Mesendoderm (in vitro differentiated cells): Measurements from ENCODE around the gene MKRN2OS.
"Not testable (repeated sequence)": the region's sequence is repeated elsewhere in the genome, so short reads cannot be mapped to it uniquely, and the experiment has no call there.

Source experiments
- DNase-seq: peaks from one replicate; pipeline ENCODE4 v3.0.0; 2013
- H2AK5ac ChIP-seq: 2 replicates; pipeline ENCODE4 v1.6.1; 2013; ENCODE audit warnings: low read length, inconsistent platforms
- H2BK120ac ChIP-seq: 2 replicates; pipeline ENCODE4 v1.6.1; 2013; ENCODE audit warnings: low read depth, mild to moderate bottlenecking, low read length, moderate library complexity, mixed read lengths
- H2BK15ac ChIP-seq: replicated peaks from 2 replicates; pipeline ENCODE4 v1.6.1; 2013; ENCODE audit warnings: low read depth, mild to moderate bottlenecking, moderate library complexity
- H2BK5ac ChIP-seq: 2 replicates; pipeline ENCODE4 v1.6.1; 2013; ENCODE audit warnings: low read length, inconsistent platforms
- H3K18ac ChIP-seq: 2 replicates; pipeline ENCODE4 v1.6.1; 2013; ENCODE audit warnings: mild to moderate bottlenecking, low read length, mixed read lengths
- H3K23ac ChIP-seq: one replicate; pipeline ENCODE4 v1.6.1; 2013; ENCODE audit warnings: low read length
- H3K27ac ChIP-seq: 2 replicates; pipeline ENCODE4 v1.5.1; 2013; ENCODE audit warnings: low read depth, mild to moderate bottlenecking, inconsistent platforms, low read length, moderate library complexity
- H3K27me3 ChIP-seq: 2 replicates; pipeline ENCODE4 v1.6.1; 2013; ENCODE audit warnings: low read length, control low read depth, mild to moderate bottlenecking, inconsistent platforms; ENCODE audit not compliant: insufficient read depth, poor library complexity
- H3K36me3 ChIP-seq: 2 replicates; pipeline ENCODE4 v1.6.1; 2013; ENCODE audit warnings: low read length, inconsistent platforms; ENCODE audit not compliant: control insufficient read depth, insufficient read depth
- H3K4ac ChIP-seq: one replicate; pipeline ENCODE4 v1.6.1; 2013; ENCODE audit warnings: low read depth, mild to moderate bottlenecking, low read length, moderate library complexity
- H3K4me1 ChIP-seq: 2 replicates; pipeline ENCODE4 v1.6.1; 2013; ENCODE audit warnings: low read depth, low read length, inconsistent platforms; ENCODE audit not compliant: control insufficient read depth
- H3K4me2 ChIP-seq: 2 replicates; pipeline ENCODE4 v1.6.1; 2013; ENCODE audit warnings: low read length
- H3K4me3 ChIP-seq: 2 replicates; pipeline ENCODE4 v1.5.1; 2013; ENCODE audit warnings: mild to moderate bottlenecking, low read length
- H3K56ac ChIP-seq: one replicate; pipeline ENCODE4 v1.6.1; 2013; ENCODE audit warnings: low read length
- H3K79me1 ChIP-seq: 2 replicates; pipeline ENCODE4 v1.6.1; 2013; ENCODE audit warnings: low read length, inconsistent platforms
- H3K79me2 ChIP-seq: 2 replicates; pipeline ENCODE4 v1.6.1; 2013; ENCODE audit warnings: mild to moderate bottlenecking, low read length; ENCODE audit not compliant: control insufficient read depth, insufficient read depth
- H3K9ac ChIP-seq: 2 replicates; pipeline ENCODE4 v1.6.1; 2013; ENCODE audit warnings: low read length, inconsistent platforms
- H4K5ac ChIP-seq: one replicate; pipeline ENCODE4 v1.6.1; 2013; ENCODE audit warnings: low read length
- H4K8ac ChIP-seq: one replicate; pipeline ENCODE4 v1.6.1; 2013; ENCODE audit warnings: low read depth, mild to moderate bottlenecking, control low read depth, low read length, moderate library complexity
- WGBS: extraction: QIAGEN DNeasy Blood & Tissue Kit; methylation state at CpG from one replicate; pipeline ENCODE4 v1.1.7; 2013; ENCODE audit warnings: low lambda C conversion rate, missing lambda C conversion rate; ENCODE audit not compliant: insufficient coverage; ENCODE audit errors: extremely low coverage; 5-methylcytosine and 5-hydroxymethylcytosine counted together

Gene MKRN2OS

DNA sequence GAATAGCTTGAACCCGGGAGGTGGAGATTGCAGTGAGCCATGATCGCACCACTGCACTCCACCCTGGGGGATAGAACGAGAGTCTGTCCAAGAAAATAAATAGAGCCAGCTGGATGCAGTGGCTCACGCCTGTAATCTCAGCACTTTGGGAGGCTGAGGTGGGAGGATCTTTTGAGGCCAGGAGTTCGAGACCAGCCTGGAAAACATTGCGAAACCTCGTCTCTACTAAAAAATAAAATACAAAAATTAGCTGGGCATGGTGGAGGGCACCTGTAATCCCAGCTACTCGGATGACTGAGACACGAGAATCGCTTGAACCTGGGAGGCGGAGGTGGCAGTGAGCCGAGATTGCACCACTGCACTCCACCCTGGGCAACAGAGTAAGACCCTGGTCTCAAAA, 1.8 kb downstream of the MKRN2OS start:
- H3K4me3 ChIP-seq, DNase-seq, H2BK15ac ChIP-seq, H3K23ac ChIP-seq, H2BK5ac ChIP-seq, H3K27me3 ChIP-seq, H2BK120ac ChIP-seq, H3K9ac ChIP-seq, H3K36me3 ChIP-seq, H3K4me1 ChIP-seq, H3K4me2 ChIP-seq, H4K8ac ChIP-seq, H3K79me1 ChIP-seq, H2AK5ac ChIP-seq, H3K4ac ChIP-seq, H3K27ac ChIP-seq, H3K79me2 ChIP-seq, H3K56ac ChIP-seq, H4K5ac ChIP-seq, H3K18ac ChIP-seq: not testable (repeated sequence)
- WGBS = no CpG with 5 or more reads among the region's 12 CpGs

DNA sequence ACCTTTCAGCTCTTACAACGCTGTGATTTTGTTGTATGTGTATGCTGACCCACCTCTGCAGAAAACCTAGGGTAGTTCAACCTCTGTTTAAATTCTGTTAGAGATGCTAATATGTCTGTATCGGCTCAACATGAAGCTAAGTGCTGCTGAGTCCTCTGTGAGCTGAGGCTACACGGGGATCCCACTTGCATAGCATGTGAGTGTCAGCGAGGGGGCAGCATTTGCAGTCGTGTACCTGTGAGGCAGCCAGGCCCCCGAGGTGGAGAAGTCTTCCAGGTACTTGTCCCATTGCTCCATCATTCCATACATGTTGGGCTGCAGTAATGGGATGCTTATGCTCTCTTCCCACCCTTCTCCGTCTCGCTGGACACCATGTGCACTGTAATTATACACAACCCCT, 3.7 kb downstream of the MKRN2OS start:
- Histone ChIP-seq H4K8ac (no peak overlapping the region), H3K18ac (no peak overlapping the region), H3K36me3 (peaks cover 1% of the 10 kb centered on the region), H3K56ac (no peak overlapping the region), H3K9ac (no peak overlapping the region), H3K27me3 (no peaks in the 10 kb centered on the region), H3K23ac (no peak overlapping the region), H3K27ac (no peak overlapping the region), H2BK5ac (no peak overlapping the region), H3K4ac (no peak overlapping the region), H2AK5ac (no peak overlapping the region), H3K4me1 (no peaks in the 10 kb centered on the region), H2BK15ac (no peak overlapping the region), H3K4me2 (no peak overlapping the region), H3K79me1 (no peaks in the 10 kb centered on the region), H3K4me3 (no peak overlapping the region), H4K5ac (no peak overlapping the region), H3K79me2 (no peaks in the 10 kb centered on the region), H2BK120ac (no peak overlapping the region)
- no CpG with 5 or more reads among the region's 8 CpGs for WGBS
- peak; percentile 54 for DNase-seq

GRCh38 chr3:12536423-12536822, 8.9 kb downstream of the MKRN2OS start:
- peaks cover 1% of the 10 kb centered on the region for H3K36me3 ChIP-seq
- H3K27me3 ChIP-seq = no peaks in the 10 kb centered on the region
- WGBS = no CpG with 5 or more reads among the region's 6 CpGs

DNA sequence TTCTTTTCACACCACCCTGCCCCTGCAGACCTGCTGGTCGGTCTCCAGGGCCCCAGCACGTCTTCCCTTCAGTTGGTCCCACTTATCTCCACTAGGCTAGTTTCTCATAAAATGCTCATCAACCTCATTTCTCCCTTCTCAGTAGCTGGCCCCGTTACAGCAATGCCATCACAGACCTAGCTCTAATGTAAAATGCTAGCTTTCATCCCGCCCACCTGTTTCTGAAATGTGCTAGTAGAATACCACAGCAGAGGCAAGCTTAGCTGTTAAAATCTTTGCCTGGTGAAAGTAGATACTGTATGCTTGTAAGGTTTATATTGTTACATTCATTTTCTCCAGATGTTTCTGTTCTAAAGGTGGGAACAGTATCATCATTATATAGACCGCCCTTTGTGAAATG, 13.1 kb downstream of the MKRN2OS start:
- no peaks in the 10 kb centered on the region for H3K79me1 ChIP-seq
- no peak overlapping the region for H3K4ac ChIP-seq
- no CpG with 5 or more reads among the region's 5 CpGs for WGBS

More at GRCh38 chr3:12536423-12536822, 8.9 kb downstream of the MKRN2OS start:
- H2AK5ac ChIP-seq = no peak overlapping the region
- no peak overlapping the region for H3K4ac ChIP-seq
- H3K4me1 ChIP-seq = no peaks in the 10 kb centered on the region
- no peak for DNase-seq
- no peak overlapping the region for H3K4me3 ChIP-seq
- no peak overlapping the region for H2BK5ac ChIP-seq
- no peak overlapping the region for H2BK120ac ChIP-seq
- H3K9ac ChIP-seq = no peak overlapping the region
- no peak overlapping the region for H2BK15ac ChIP-seq
- H3K18ac ChIP-seq = no peak overlapping the region
- no peak overlapping the region for H4K5ac ChIP-seq
- no peak overlapping the region for H3K27ac ChIP-seq
- H3K4me2 ChIP-seq = no peak overlapping the region
- H3K56ac ChIP-seq = no peak overlapping the region
- H4K8ac ChIP-seq = no peak overlapping the region
- H3K79me2 ChIP-seq = no peaks in the 10 kb centered on the region
- H3K23ac ChIP-seq = no peak overlapping the region
- no peaks in the 10 kb centered on the region for H3K79me1 ChIP-seq

DNA sequence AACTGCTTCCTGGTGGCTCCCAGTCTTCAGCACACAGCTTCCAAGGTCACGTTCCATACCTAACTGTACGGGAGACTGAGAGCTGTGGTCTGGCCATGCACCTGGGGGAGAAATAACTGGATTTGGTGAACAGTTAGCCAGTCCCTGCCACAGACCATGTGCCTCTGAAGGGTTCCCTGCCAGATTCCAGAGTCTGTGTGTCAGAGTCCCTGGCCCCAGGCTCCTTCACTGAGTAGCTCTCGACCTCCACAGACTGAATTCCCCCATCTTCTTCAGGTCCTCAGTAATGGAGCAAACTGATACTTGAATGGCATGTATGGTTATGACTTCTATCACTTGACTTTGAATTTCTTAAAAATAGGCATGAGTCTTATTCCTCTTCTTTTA, 17.5 kb downstream of the MKRN2OS start:
- Histone ChIP-seq H3K36me3 (peaks cover 1% of the 10 kb centered on the region), H3K79me2 (no peaks in the 10 kb centered on the region), H3K18ac (no peak overlapping the region), H3K4ac (no peak overlapping the region), H3K27me3 (no peaks in the 10 kb centered on the region), H2BK5ac (no peak overlapping the region), H3K27ac (no peak overlapping the region), H3K9ac (no peak overlapping the region), H4K8ac (no peak overlapping the region), H3K79me1 (no peaks in the 10 kb centered on the region), H3K4me3 (no peak overlapping the region), H2BK120ac (no peak overlapping the region), H2AK5ac (no peak overlapping the region), H3K56ac (no peak overlapping the region), H3K23ac (no peak overlapping the region), H3K4me1 (peaks cover 2% of the 10 kb centered on the region), H4K5ac (no peak overlapping the region), H3K4me2 (no peak overlapping the region), H2BK15ac (no peak overlapping the region)
- no CpG with 5 or more reads among the region's 3 CpGs for WGBS
- DNase-seq = no peak

More for the DNA sequence above, 13.1 kb downstream of the MKRN2OS start:
- H3K36me3 ChIP-seq = no peaks in the 10 kb centered on the region
- H3K4me1 ChIP-seq = no peaks in the 10 kb centered on the region
- no peak overlapping the region for H3K23ac ChIP-seq
- no peaks in the 10 kb centered on the region for H3K79me2 ChIP-seq
- H3K4me3 ChIP-seq = no peak overlapping the region
- no peak overlapping the region for H3K18ac ChIP-seq
- H2BK15ac ChIP-seq = no peak overlapping the region
- H3K27me3 ChIP-seq = no peaks in the 10 kb centered on the region
- H2AK5ac ChIP-seq = no peak overlapping the region
- no peak overlapping the region for H3K56ac ChIP-seq
- no peak for DNase-seq
- H3K4me2 ChIP-seq = no peak overlapping the region
- no peak overlapping the region for H3K27ac ChIP-seq
- H4K8ac ChIP-seq = no peak overlapping the region
- H2BK5ac ChIP-seq = no peak overlapping the region
- no peak overlapping the region for H2BK120ac ChIP-seq
- no peak overlapping the region for H3K9ac ChIP-seq
- no peak overlapping the region for H4K5ac ChIP-seq

- no CpG with 5 or more reads among the region's 1 CpG for WGBS
- H3K79me2 ChIP-seq = no peaks in the 10 kb centered on the region
- no peak overlapping the region for H4K8ac ChIP-seq
- H3K4me1 ChIP-seq = peaks cover 4% of the 10 kb centered on the region
- no peak overlapping the region for H3K56ac ChIP-seq
- H3K27ac ChIP-seq = no peak overlapping the region
- no peaks in the 10 kb centered on the region for H3K27me3 ChIP-seq
- H3K4ac ChIP-seq = no peak overlapping the region
- no peak overlapping the region for H2BK120ac ChIP-seq
- H3K9ac ChIP-seq = no peak overlapping the region
- H3K4me2 ChIP-seq = no peak overlapping the region
- peaks cover 1% of the 10 kb centered on the region for H3K36me3 ChIP-seq
- H4K5ac ChIP-seq = no peak overlapping the region
- H2AK5ac ChIP-seq = no peak overlapping the region
- H3K4me3 ChIP-seq = no peak overlapping the region
- DNase-seq = peak; percentile 90
- no peak overlapping the region for H2BK15ac ChIP-seq
- H2BK5ac ChIP-seq = no peak overlapping the region
- no peak overlapping the region for H3K23ac ChIP-seq
- no peak overlapping the region for H3K18ac ChIP-seq
- no peaks in the 10 kb centered on the region for H3K79me1 ChIP-seq
Measured at GRCh38 chr3:12522721-12523120, 22.6 kb downstream of the MKRN2OS start.
